H9 (cell line): ENCODE measurements around the gene ADPRH. TPM values are rescaled to one million over a fixed set of nuclear protein-coding genes. Genes with fewer than 3 reads are reported as not detected.

Source experiments
- DNase-seq: peaks from one replicate; pipeline ENCODE4 v3.0.0-alpha.2; 2017
- H2AFZ ChIP-seq: one replicate; pipeline ENCODE4 v1.6.1; 2013; ENCODE audit warnings: mild to moderate bottlenecking, low read length, control low read depth, moderate library complexity
- H2AK5ac ChIP-seq: 2 replicates; pipeline ENCODE4 v1.6.1; 2013; ENCODE audit warnings: low read length, control low read depth, mixed read lengths; ENCODE audit not compliant: insufficient read length
- H2BK120ac ChIP-seq: one replicate; pipeline ENCODE4 v1.6.1; 2013; ENCODE audit warnings: low read depth, mild to moderate bottlenecking, low read length, control low read depth, inconsistent platforms; ENCODE audit not compliant: poor library complexity, severe bottlenecking
- H2BK12ac ChIP-seq: 2 replicates; pipeline ENCODE4 v1.6.1; 2013; ENCODE audit warnings: low read length, control low read depth, mixed read lengths, low read depth; ENCODE audit not compliant: insufficient read length
- H2BK15ac ChIP-seq: 2 replicates; pipeline ENCODE4 v1.6.1; 2013; ENCODE audit warnings: low read depth, low read length, control low read depth
- H2BK20ac ChIP-seq: one replicate; pipeline ENCODE4 v1.6.1; 2013; ENCODE audit warnings: low read depth, mild to moderate bottlenecking, low read length, control low read depth, inconsistent platforms; ENCODE audit not compliant: poor library complexity, severe bottlenecking
- H2BK5ac ChIP-seq: 2 replicates; pipeline ENCODE4 v1.6.1; 2013; ENCODE audit warnings: low read length, control low read depth, mixed read lengths; ENCODE audit not compliant: insufficient read length
- H3K14ac ChIP-seq: 2 replicates; pipeline ENCODE4 v1.6.1; 2013; ENCODE audit warnings: low read length, control low read depth; ENCODE audit not compliant: insufficient read depth
- H3K18ac ChIP-seq: 2 replicates; pipeline ENCODE4 v1.6.1; 2013; ENCODE audit warnings: low read depth, mild to moderate bottlenecking, mixed read lengths, low read length, control low read depth; ENCODE audit not compliant: insufficient read length
- H3K23ac ChIP-seq: 2 replicates; pipeline ENCODE4 v1.6.1; 2013; ENCODE audit warnings: low read length, control low read depth, mixed read lengths, low read depth; ENCODE audit not compliant: insufficient read length
- H3K23me2 ChIP-seq: 2 replicates; pipeline ENCODE4 v1.6.1; 2013; ENCODE audit warnings: low read depth, mild to moderate bottlenecking, mixed read lengths, low read length, control low read depth; ENCODE audit not compliant: insufficient read length, poor library complexity, severe bottlenecking
- H3K27ac ChIP-seq: 2 replicates; pipeline ENCODE4 v1.5.1; 2013; ENCODE audit warnings: low read length, control low read depth, mixed read lengths, low read depth; ENCODE audit not compliant: insufficient read length
- H3K27me3 ChIP-seq: 2 replicates; pipeline ENCODE4 v1.6.1; 2013; ENCODE audit warnings: low read length, control low read depth, inconsistent platforms; ENCODE audit not compliant: insufficient read depth
- H3K4ac ChIP-seq: 2 replicates; pipeline ENCODE4 v1.6.1; 2013; ENCODE audit warnings: low read depth, mild to moderate bottlenecking, control low read depth, inconsistent platforms, low read length, moderate library complexity
- H3K4me1 ChIP-seq: 2 replicates; pipeline ENCODE4 v1.6.1; 2013; ENCODE audit warnings: low read length, control low read depth, inconsistent platforms; ENCODE audit not compliant: insufficient read depth
- H3K4me2 ChIP-seq: 2 replicates; pipeline ENCODE4 v1.6.1; 2013; ENCODE audit warnings: low read length, control low read depth, mixed read lengths; ENCODE audit not compliant: insufficient read length, insufficient read depth
- H3K56ac ChIP-seq: 2 replicates; pipeline ENCODE4 v1.6.1; 2013; ENCODE audit warnings: low read depth, mild to moderate bottlenecking, mixed read lengths, low read length, control low read depth; ENCODE audit not compliant: insufficient read length
- H3K79me1 ChIP-seq: 2 replicates; pipeline ENCODE4 v1.6.1; 2013; ENCODE audit warnings: low read depth, mild to moderate bottlenecking, moderate library complexity, low read length, control low read depth, inconsistent platforms; ENCODE audit not compliant: insufficient read depth, poor library complexity, severe bottlenecking
- H3K79me2 ChIP-seq: 2 replicates; pipeline ENCODE4 v1.6.1; 2013; ENCODE audit warnings: low read length, control low read depth, inconsistent platforms; ENCODE audit not compliant: insufficient read depth
- H3K9ac ChIP-seq: 2 replicates; pipeline ENCODE4 v1.6.1; 2013; ENCODE audit warnings: low read length, control low read depth, mixed read lengths; ENCODE audit not compliant: insufficient read length; ENCODE audit errors: extremely low read depth
- H3K9me3 ChIP-seq: one replicate; pipeline ENCODE4 v1.6.1; 2013; ENCODE audit warnings: low read depth, low read length, inconsistent platforms; ENCODE audit not compliant: control insufficient read depth
- H3T11ph ChIP-seq: one replicate; pipeline ENCODE4 v1.6.1; 2013; ENCODE audit warnings: mild to moderate bottlenecking, low read length, control low read depth, inconsistent platforms
- H4K20me1 ChIP-seq: one replicate; pipeline ENCODE4 v1.6.1; 2013; ENCODE audit not compliant: control insufficient read depth, insufficient read length, insufficient read depth
- H4K5ac ChIP-seq: 2 replicates; pipeline ENCODE4 v1.6.1; 2013; ENCODE audit warnings: low read depth, mild to moderate bottlenecking, mixed read lengths, low read length, control low read depth; ENCODE audit not compliant: insufficient read length
- H4K8ac ChIP-seq: replicated peaks from 2 replicates; pipeline ENCODE4 v1.6.1; 2013; ENCODE audit warnings: low read length, control low read depth, mixed read lengths, low read depth; ENCODE audit not compliant: insufficient read length
- H4K91ac ChIP-seq: 2 replicates; pipeline ENCODE4 v1.6.1; 2013; ENCODE audit warnings: low read depth, mild to moderate bottlenecking, moderate library complexity, mixed read lengths, low read length, control low read depth; ENCODE audit not compliant: insufficient read length
- H3K27ac Mint-ChIP-seq, 3 experiments: 2 replicates in 2 of 3; 3 replicates in 1 of 3; pipeline ENCODE4 v1.8.0; 2020 to 2021; ENCODE audit warnings: mixed read lengths in 3 of 3, mild to moderate bottlenecking in 1 of 3, moderate library complexity in 1 of 3
- H3K27me3 Mint-ChIP-seq: 2 replicates; pipeline ENCODE4 v1.8.0; 2021; ENCODE audit warnings: low read depth, mild to moderate bottlenecking, moderate library complexity, mixed read lengths
- H3K36me3 Mint-ChIP-seq, 3 experiments: 2 replicates in 2 of 3; 3 replicates in 1 of 3; pipeline ENCODE4 v1.8.0; 2020 to 2021; ENCODE audit warnings: low read depth in 3 of 3, mixed read lengths in 3 of 3; ENCODE audit not compliant: insufficient read depth in 1 of 3
- H3K4me1 Mint-ChIP-seq, 2 experiments: 2 replicates each; pipeline ENCODE4 v1.8.0; 2020; ENCODE audit warnings: mixed read lengths in 2 of 2
- H3K4me3 Mint-ChIP-seq, 2 experiments: 2 replicates in 1 of 2; 3 replicates in 1 of 2; pipeline ENCODE4 v1.8.0; 2020 to 2021; ENCODE audit warnings: mild to moderate bottlenecking in 2 of 2, mixed read lengths in 2 of 2, moderate library complexity in 1 of 2
- H3K9me3 Mint-ChIP-seq, 2 experiments: 2 replicates in 1 of 2; 3 replicates in 1 of 2; pipeline ENCODE4 v1.8.0; 2020; ENCODE audit warnings: mild to moderate bottlenecking in 2 of 2, mixed read lengths in 2 of 2, moderate library complexity in 1 of 2
- WGBS: extraction: QIAGEN DNeasy Blood & Tissue Kit; methylation state at CpG from one replicate; pipeline ENCODE4 v1.1.7; 2013; ENCODE audit warnings: missing lambda C conversion rate, low lambda C conversion rate, mixed read lengths; ENCODE audit not compliant: insufficient read length; ENCODE audit errors: extremely low coverage; 5-methylcytosine and 5-hydroxymethylcytosine counted together
- total RNA-seq: library from RNA; stranded (reverse); gene quantifications from 2 replicates; pipeline ENCODE4 v1.2.1, GENCODE V29; 2021
- TF ChIP-seq, protein P1 (sequence below): fragments of 200-600 bp; sonication (generic); conservative IDR thresholded peaks from 3 replicates; pipeline ENCODE4 v1.8.0; 2021; ENCODE audit warnings: antibody characterized with exemption, mild to moderate bottlenecking

The ADPRH gene
- total RNA-seq, 1 experiment from 2014 or later: 3.1 TPM

DNA sequence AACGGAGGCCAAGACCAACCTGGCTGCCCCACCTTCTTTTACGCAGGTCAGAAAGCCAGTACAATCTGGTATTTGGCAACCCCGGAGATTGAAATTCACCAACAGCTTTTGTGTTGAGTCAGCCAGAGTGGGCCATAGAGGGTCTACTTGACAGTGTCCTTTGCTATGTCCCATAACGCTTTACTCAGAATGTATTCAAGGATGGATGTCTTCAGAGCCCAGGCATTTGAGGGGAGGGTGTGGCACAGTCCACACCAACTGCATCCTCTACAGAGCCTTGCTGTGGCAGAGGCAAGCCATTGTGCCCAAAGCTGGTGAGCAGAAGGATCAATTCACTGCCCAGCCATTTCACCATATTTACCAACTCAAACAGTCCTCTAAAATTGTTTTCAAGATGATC is 36.8 kb downstream of the ADPRH start:
- no peaks in the 10 kb centered on the region for H3K4me1 ChIP-seq
- no peak overlapping the region for H2BK12ac ChIP-seq
- H3K9me3 ChIP-seq: no peaks in the 10 kb centered on the region
- no peaks in the 10 kb centered on the region for H3K23me2 ChIP-seq
- H3T11ph ChIP-seq: no peak overlapping the region
- H3K27me3 ChIP-seq: no peaks in the 10 kb centered on the region
- Mint-ChIP-seq H3K9me3 (no peaks in the 10 kb centered on the region), H3K36me3 (no peaks in the 10 kb centered on the region), H3K27me3 (no peaks in the 10 kb centered on the region; the same call in none of the 2 replicates), H3K27ac (no peak overlapping the region; a peak in 1 of 7 replicates), H3K4me3 (no peak overlapping the region), H3K4me1 (no peaks in the 10 kb centered on the region)
- H2BK120ac ChIP-seq: no peak overlapping the region
- no peak overlapping the region for H3K9ac ChIP-seq
- no peak overlapping the region for H4K8ac ChIP-seq
- H3K4ac ChIP-seq: no peak overlapping the region
- H3K79me1 ChIP-seq: no peaks in the 10 kb centered on the region
- no peak overlapping the region for H3K56ac ChIP-seq
- no peak overlapping the region for H2AK5ac ChIP-seq
- H4K5ac ChIP-seq: no peak overlapping the region
- TF ChIP-seq, protein P1, sequence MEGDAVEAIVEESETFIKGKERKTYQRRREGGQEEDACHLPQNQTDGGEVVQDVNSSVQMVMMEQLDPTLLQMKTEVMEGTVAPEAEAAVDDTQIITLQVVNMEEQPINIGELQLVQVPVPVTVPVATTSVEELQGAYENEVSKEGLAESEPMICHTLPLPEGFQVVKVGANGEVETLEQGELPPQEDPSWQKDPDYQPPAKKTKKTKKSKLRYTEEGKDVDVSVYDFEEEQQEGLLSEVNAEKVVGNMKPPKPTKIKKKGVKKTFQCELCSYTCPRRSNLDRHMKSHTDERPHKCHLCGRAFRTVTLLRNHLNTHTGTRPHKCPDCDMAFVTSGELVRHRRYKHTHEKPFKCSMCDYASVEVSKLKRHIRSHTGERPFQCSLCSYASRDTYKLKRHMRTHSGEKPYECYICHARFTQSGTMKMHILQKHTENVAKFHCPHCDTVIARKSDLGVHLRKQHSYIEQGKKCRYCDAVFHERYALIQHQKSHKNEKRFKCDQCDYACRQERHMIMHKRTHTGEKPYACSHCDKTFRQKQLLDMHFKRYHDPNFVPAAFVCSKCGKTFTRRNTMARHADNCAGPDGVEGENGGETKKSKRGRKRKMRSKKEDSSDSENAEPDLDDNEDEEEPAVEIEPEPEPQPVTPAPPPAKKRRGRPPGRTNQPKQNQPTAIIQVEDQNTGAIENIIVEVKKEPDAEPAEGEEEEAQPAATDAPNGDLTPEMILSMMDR: no peak
- no peak for DNase-seq
- H2BK20ac ChIP-seq: no peak overlapping the region
- H3K79me2 ChIP-seq: no peaks in the 10 kb centered on the region
- H3K4me2 ChIP-seq: no peak overlapping the region
- peak overlapping the region; percentile 55; the same call in 1 of the 2 replicates for H3K14ac ChIP-seq
- H3K18ac ChIP-seq: no peak overlapping the region
- H2BK5ac ChIP-seq: no peak overlapping the region
- H4K91ac ChIP-seq: no peak overlapping the region
- no peaks in the 10 kb centered on the region for H4K20me1 ChIP-seq
- H3K27ac ChIP-seq: no peak overlapping the region
- H2BK15ac ChIP-seq: no peak overlapping the region
- no CpG with 5 or more reads among the region's 4 CpGs for WGBS
- no peak overlapping the region for H3K23ac ChIP-seq
- no peak overlapping the region for H2AFZ ChIP-seq
